HCT116 (cell line): ENCODE results near the gene ARF1. TPM values are rescaled to one million over a fixed set of nuclear protein-coding genes. Genes with fewer than 3 reads are reported as not detected.

Experiments used
- ATAC-seq: fragments of 200-7000 bp; cut with Tn5 transposase; 2 replicates; pipeline ENCODE4 v1.9.1; 2020; ENCODE audit warnings: mild to moderate bottlenecking, moderate library complexity
- BruUV-seq: library from RNA; stranded (reverse); fragments of 400-500 nt; replicated peaks from 2 replicates; lab custom pipeline; 2021; lab: Mats Ljungman, UMichigan
- CTCF ChIA-PET: fragments of 300-600 bp; sonication (Branson Sonifier 250); formaldehyde crosslinking; loops from one replicate; lab custom pipeline; 2021; ENCODE audit warnings: antibody characterized with exemption; lab: Charles Lee
- POLR2A ChIA-PET: fragments of 300-600, 350-600 bp; sonication (Branson Sonifier 250); formaldehyde crosslinking; loops from one replicate; lab custom pipeline; 2021; ENCODE audit warnings: antibody characterized with exemption; lab: Charles Lee
- RAD21 ChIA-PET, 2 experiments: fragments of 300-600 bp; sonication (Branson Sonifier 250); formaldehyde crosslinking; loops; one replicate each; lab custom pipeline; 2023; ENCODE audit warnings: low total read pairs in 2 of 2; ENCODE audit not compliant: uncharacterized antibody in 2 of 2, unreplicated experiment in 2 of 2, low non-redundant PET in 1 of 2; lab: Charles Lee
- DNase-seq: peaks from one replicate; pipeline ENCODE4 v3.0.0-alpha.2; 2010; ENCODE audit warnings: low read depth, low spot score
- H2AFZ ChIP-seq: fragments of 200-600 bp; shearing (Covaris generic), sonication (generic); 2 replicates; pipeline ENCODE4 v1.6.1; 2017; ENCODE audit warnings: low read depth, mixed run types, mixed read lengths, antibody characterized with exemption, low read length; ENCODE audit not compliant: poor library complexity, severe bottlenecking
- H3K27ac ChIP-seq: 2 replicates; pipeline ENCODE4 v1.5.1; 2012; ENCODE audit warnings: low read depth, low read length
- H3K27me3 ChIP-seq: fragments of 200-600 bp; sonication (generic); 2 replicates; pipeline ENCODE4 v1.6.1; 2016; ENCODE audit warnings: mixed run types, low read length, mixed read lengths; ENCODE audit not compliant: insufficient read depth
- H3K36me3 ChIP-seq, 2 experiments: fragments of 200-500 bp in 1 of 2; fragments of 200-600 bp in 1 of 2; sonication (Bioruptor generic) in 1 of 2; sonication (generic) in 1 of 2; 2 replicates each; pipeline versions ENCODE4 v1.5.1 to v1.6.1; 2014 to 2016; ENCODE audit warnings: low read length in 2 of 2, inconsistent platforms in 1 of 2, mixed read lengths in 1 of 2, mixed run types in 1 of 2; ENCODE audit not compliant: insufficient read depth in 2 of 2, control insufficient read depth in 1 of 2
- H3K4me1 ChIP-seq, 2 experiments: fragments of 200-600 bp in 1 of 2; sonication (generic) in 1 of 2; 2 replicates each; pipeline versions ENCODE4 v1.5.1 to v1.6.1; 2012 to 2017; ENCODE audit warnings: low read length in 2 of 2, inconsistent platforms in 1 of 2, mild to moderate bottlenecking in 1 of 2, mixed read lengths in 1 of 2, mixed run types in 1 of 2, moderate library complexity in 1 of 2; ENCODE audit not compliant: insufficient read depth in 2 of 2, control insufficient read depth in 1 of 2
- H3K4me2 ChIP-seq: fragments of 200-600 bp; sonication (generic); 2 replicates; pipeline ENCODE4 v1.6.1; 2017; ENCODE audit warnings: mixed run types, low read length, mixed read lengths
- H3K4me3 ChIP-seq, 2 experiments: fragments of 200-600 bp in 1 of 2; sonication (generic) in 1 of 2; replicated peaks in 1 of 2; 2 replicates each; pipeline ENCODE4 v1.5.1; 2011 to 2016; ENCODE audit warnings: low read length in 2 of 2, control low read depth in 1 of 2, low read depth in 1 of 2, mild to moderate bottlenecking in 1 of 2, mixed read lengths in 1 of 2, mixed run types in 1 of 2
- H3K79me2 ChIP-seq: fragments of 200-600 bp; sonication (generic); 2 replicates; pipeline ENCODE4 v1.6.1; 2017; ENCODE audit warnings: mild to moderate bottlenecking, mixed run types, low read length, moderate library complexity, mixed read lengths; ENCODE audit not compliant: insufficient read depth
- H3K9ac ChIP-seq: fragments of 200-600 bp; sonication (generic); 2 replicates; pipeline ENCODE4 v1.6.1; 2016; ENCODE audit warnings: low read length, mixed read lengths
- H3K9me2 ChIP-seq: fragments of 200-600 bp; sonication (generic), shearing (Covaris generic); 2 replicates; pipeline ENCODE4 v1.6.1; 2017; ENCODE audit warnings: mixed run types, mild to moderate bottlenecking, moderate library complexity; ENCODE audit not compliant: insufficient read depth
- H3K9me3 ChIP-seq, 2 experiments: fragments of 200-500 bp in 1 of 2; fragments of 200-600 bp in 1 of 2; sonication (Bioruptor generic) in 1 of 2; sonication (generic) in 1 of 2; 2 replicates each; pipeline ENCODE4 v1.6.1; 2014 to 2017; ENCODE audit warnings: low read length in 2 of 2, mixed read lengths in 2 of 2, inconsistent platforms in 1 of 2, low read depth in 1 of 2, mild to moderate bottlenecking in 1 of 2, mixed run types in 1 of 2, moderate library complexity in 1 of 2; ENCODE audit not compliant: control insufficient read depth in 1 of 2, insufficient read depth in 1 of 2
- H4K20me1 ChIP-seq: fragments of 200-600 bp; sonication (generic), shearing (Covaris generic); 2 replicates; pipeline ENCODE4 v1.6.1; 2017; ENCODE audit warnings: mixed run types, mild to moderate bottlenecking, moderate library complexity; ENCODE audit not compliant: insufficient read depth
- CEBPB ChIP-seq: IDR thresholded peaks from 2 replicates; pipeline ENCODE4 v1.6.1; 2012; ENCODE audit warnings: low read depth
- ELF1 ChIP-seq: IDR thresholded peaks from 2 replicates; pipeline ENCODE4 v1.6.1; 2012; ENCODE audit warnings: low read depth, borderline replicate concordance
- SIN3A ChIP-seq: IDR thresholded peaks from 2 replicates; pipeline ENCODE4 v1.6.1; 2012; ENCODE audit warnings: low read depth
- SP1 ChIP-seq: IDR thresholded peaks from 2 replicates; pipeline ENCODE4 v1.6.1; 2012; ENCODE audit warnings: low read depth
- YY1 ChIP-seq: IDR thresholded peaks from 2 replicates; pipeline ENCODE4 v1.6.1; 2011; ENCODE audit warnings: low read length, low read depth, moderate library complexity, mild to moderate bottlenecking; ENCODE audit not compliant: insufficient replicate concordance; ENCODE audit errors: extremely low read depth
- ZFX ChIP-seq: fragments of 450-650 bp; IDR thresholded peaks from 2 replicates; pipeline ENCODE4 v1.6.1; 2017
- ZNF274 ChIP-seq: fragments of 200-500 bp; sonication (Bioruptor generic); IDR thresholded peaks from 2 replicates; pipeline ENCODE4 v1.6.1; 2014; ENCODE audit warnings: mild to moderate bottlenecking, low read depth, low read length, inconsistent platforms
- intact Hi-C: fragments of 100-400 bp; cut with micrococcal nuclease; formaldehyde crosslinking; loops from 2 replicates; pipeline ENCODE4 v1.10.0; 2022
- total RNA-seq: library from RNA; stranded (reverse); gene quantifications from one replicate; pipeline ENCODE4 v1.2.1, GENCODE V29; 2021; ENCODE audit not compliant: unreplicated experiment
- TF ChIP-seq, protein P1 (sequence below): IDR thresholded peaks from 2 replicates; pipeline ENCODE4 v1.6.1; 2011; ENCODE audit warnings: mild to moderate bottlenecking, low read length, moderate library complexity; ENCODE audit not compliant: insufficient replicate concordance; ENCODE audit errors: extremely low read depth
- TF ChIP-seq, protein P2 (sequence below): IDR thresholded peaks from 2 replicates; pipeline ENCODE4 v1.6.1; 2012

Gene ARF1
- total RNA-seq, 1 experiment from 2014 or later: 394 TPM

DNA sequence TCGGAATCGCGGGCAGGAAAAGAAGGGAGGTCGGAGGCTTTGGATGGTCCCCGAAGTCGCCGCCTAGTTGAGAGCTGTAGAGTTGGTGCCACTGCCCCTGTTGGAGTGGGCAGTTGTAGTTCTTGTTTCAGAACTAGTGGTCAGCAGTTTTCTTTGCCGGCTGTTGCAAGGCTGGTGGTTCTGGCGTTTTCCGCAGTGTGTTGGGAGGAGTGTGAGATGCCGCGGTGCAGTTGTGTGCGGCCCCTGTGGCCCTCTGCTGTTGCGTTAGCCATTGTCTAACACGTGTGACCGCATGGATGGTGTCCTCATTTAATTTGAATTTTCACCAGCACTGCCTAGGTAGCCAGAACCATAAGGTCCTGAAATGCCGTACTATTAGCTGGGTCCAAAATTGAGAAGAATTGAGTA is 1.4 kb downstream of the ARF1 start:
- TF ChIP-seq ELF1 (no peak), YY1 (no peak), SIN3A (0 out of 2 replicates have a peak, but pooled peaks have one; percentile 8), ZFX (no peak)
- TF ChIP-seq, protein P1, sequence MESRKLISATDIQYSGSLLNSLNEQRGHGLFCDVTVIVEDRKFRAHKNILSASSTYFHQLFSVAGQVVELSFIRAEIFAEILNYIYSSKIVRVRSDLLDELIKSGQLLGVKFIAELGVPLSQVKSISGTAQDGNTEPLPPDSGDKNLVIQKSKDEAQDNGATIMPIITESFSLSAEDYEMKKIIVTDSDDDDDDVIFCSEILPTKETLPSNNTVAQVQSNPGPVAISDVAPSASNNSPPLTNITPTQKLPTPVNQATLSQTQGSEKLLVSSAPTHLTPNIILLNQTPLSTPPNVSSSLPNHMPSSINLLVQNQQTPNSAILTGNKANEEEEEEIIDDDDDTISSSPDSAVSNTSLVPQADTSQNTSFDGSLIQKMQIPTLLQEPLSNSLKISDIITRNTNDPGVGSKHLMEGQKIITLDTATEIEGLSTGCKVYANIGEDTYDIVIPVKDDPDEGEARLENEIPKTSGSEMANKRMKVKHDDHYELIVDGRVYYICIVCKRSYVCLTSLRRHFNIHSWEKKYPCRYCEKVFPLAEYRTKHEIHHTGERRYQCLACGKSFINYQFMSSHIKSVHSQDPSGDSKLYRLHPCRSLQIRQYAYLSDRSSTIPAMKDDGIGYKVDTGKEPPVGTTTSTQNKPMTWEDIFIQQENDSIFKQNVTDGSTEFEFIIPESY: no peak
- TF ChIP-seq, protein P2, sequence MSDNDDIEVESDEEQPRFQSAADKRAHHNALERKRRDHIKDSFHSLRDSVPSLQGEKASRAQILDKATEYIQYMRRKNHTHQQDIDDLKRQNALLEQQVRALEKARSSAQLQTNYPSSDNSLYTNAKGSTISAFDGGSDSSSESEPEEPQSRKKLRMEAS: 0 out of 2 replicates have a peak, but pooled peaks have one; percentile 40
- peak overlapping the region; percentile 96 for H3K4me2 ChIP-seq
- ATAC-seq: no peak
- ChIA-PET CTCF (no interaction called here), RAD21 (no interaction called here), POLR2A (interaction anchor here (1.2 kb wide), 1 partner anchor 14 kb away, joined by 3 read pairs; no protein-coding TSS in a partner anchor)
- peaks cover 95% of the 10 kb centered on the region for H3K79me2 ChIP-seq
- DNase-seq: no peak
- H3K9ac ChIP-seq: peak overlapping the region; percentile 100
- H3K4me3 ChIP-seq: peak overlapping the region; percentile 94 to 99
- TSS peak; percentile 41 for BruUV-seq
- H4K20me1 ChIP-seq: peaks cover 41% of the 10 kb centered on the region
- H2AFZ ChIP-seq: no peak overlapping the region
- H3K9me2 ChIP-seq: no peaks in the 10 kb centered on the region
- peak overlapping the region; percentile 92; the same call in 1 of the 2 replicates for H3K27ac ChIP-seq
- H3K27me3 ChIP-seq: no peaks in the 10 kb centered on the region
- intact Hi-C loops: no loop called here
- H3K36me3 ChIP-seq: peaks cover 0 to 31% of the 10 kb centered on the region in 2 experiments; a peak in 1 of 4 replicates
- no peaks in the 10 kb centered on the region for H3K9me3 ChIP-seq
- H3K4me1 ChIP-seq: peaks cover 11 to 51% of the 10 kb centered on the region in 2 experiments

DNA sequence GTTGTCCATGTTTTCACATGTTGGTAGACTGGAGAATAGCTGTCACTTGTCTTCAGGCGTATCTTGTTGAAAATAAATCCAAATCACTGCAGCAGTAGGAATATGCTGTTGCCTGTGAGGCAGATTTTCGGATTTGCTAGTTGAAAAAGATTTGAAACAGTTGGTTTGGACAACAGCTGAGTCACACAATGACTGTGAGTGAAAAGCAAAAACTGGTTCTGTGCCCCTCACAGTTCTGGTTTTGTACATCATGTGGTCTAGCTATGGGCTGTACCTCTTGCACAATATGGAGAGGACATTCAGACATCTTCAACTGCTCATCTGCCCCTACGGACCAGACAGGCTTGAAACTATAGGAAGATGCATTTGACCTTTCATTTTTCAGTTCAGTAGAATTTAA is 1.8 kb downstream of the ARF1 start:
- Histone ChIP-seq H3K9ac (peak overlapping the region; percentile 100), H3K4me2 (peak overlapping the region; percentile 96), H3K9me3 (no peaks in the 10 kb centered on the region), H4K20me1 (peaks cover 44% of the 10 kb centered on the region), H3K9me2 (no peaks in the 10 kb centered on the region), H3K4me1 (peaks cover 11 to 51% of the 10 kb centered on the region in 2 experiments), H3K4me3 (peak overlapping the region; percentile 94 to 99), H3K27me3 (no peaks in the 10 kb centered on the region), H3K36me3 (peaks cover 0 to 32% of the 10 kb centered on the region in 2 experiments; a peak in 1 of 4 replicates), H2AFZ (no peak overlapping the region), H3K79me2 (peaks cover 99% of the 10 kb centered on the region), H3K27ac (no peak overlapping the region)
- no TSS peak for BruUV-seq
- POLR2A ChIA-PET: interaction anchor here (1.2 kb wide), 1 partner anchor 14 kb away, joined by 3 read pairs; no protein-coding TSS in a partner anchor
- RAD21 ChIA-PET: no interaction called here
- DNase-seq (no peak), ATAC-seq (no peak)
- intact Hi-C loops: no loop called here
- CTCF ChIA-PET: no interaction called here
- no peak for TF ChIP-seq ZNF274
- no peak for TF ChIP-seq YY1
- no peak for TF ChIP-seq ELF1
- TF ChIP-seq, protein P2: no peak
- TF ChIP-seq, protein P1: no peak
- no peak for TF ChIP-seq CEBPB
- TF ChIP-seq SP1: no peak
